ENCODE measurements around the gene TRAPPC3.

The TRAPPC3 gene

GRCh38 chr1:36151134-36151844, 2.0 kb upstream of the TRAPPC3 start:
- no peak for DNase-seq (ENCODE audit: low read depth)

- peak; percentile 63 for DNase-seq (ENCODE audit: low read depth)
Observed at GRCh38 chr1:36150296-36151133, 1.2 kb upstream of the TRAPPC3 start.

- no peak for DNase-seq (ENCODE audit: low read depth)
Observed at GRCh38 chr1:36149973-36150295, 648 bp upstream of the TRAPPC3 start.

- DNase-seq (ENCODE audit: low read depth), result no peak
Observed at GRCh38 chr1:36148821-36149236, 457 bp downstream of the TRAPPC3 start.

- DNase-seq (ENCODE audit: low read depth), result no peak
Observed at GRCh38 chr1:36144413-36144812, 4.9 kb downstream of the TRAPPC3 start.

- no peak for DNase-seq (ENCODE audit: low read depth)
Observed at GRCh38 chr1:36143424-36143823, 5.9 kb downstream of the TRAPPC3 start.

- no peak for DNase-seq (ENCODE audit: low read depth)
Observed at GRCh38 chr1:36142121-36142520, 7.2 kb downstream of the TRAPPC3 start.

GRCh38 chr1:36139521-36139920, 9.8 kb downstream of the TRAPPC3 start:
- no peak for DNase-seq (ENCODE audit: low read depth)

GRCh38 chr1:36137776-36138175, 11.5 kb downstream of the TRAPPC3 start:
- DNase-seq (ENCODE audit: low read depth), result no peak

- DNase-seq (ENCODE audit: low read depth), result no peak
Observed at GRCh38 chr1:36137226-36137625, 12.1 kb downstream of the TRAPPC3 start.

- no peak for DNase-seq (ENCODE audit: low read depth)
Observed at GRCh38 chr1:36136535-36136934, 12.8 kb downstream of the TRAPPC3 start.

GRCh38 chr1:36135796-36136195, 13.5 kb downstream of the TRAPPC3 start:
- no peak for DNase-seq (ENCODE audit: low read depth)

- DNase-seq (ENCODE audit: low read depth), result no peak
Observed at GRCh38 chr1:36135330-36135667, 14.0 kb downstream of the TRAPPC3 start.

GRCh38 chr1:36134505-36135329, 14.6 kb downstream of the TRAPPC3 start:
- no peak for DNase-seq (ENCODE audit: low read depth)

GRCh38 chr1:36134031-36134430, 15.3 kb downstream of the TRAPPC3 start:
- no peak for DNase-seq (ENCODE audit: low read depth)

- no peak for DNase-seq (ENCODE audit: low read depth)
Observed at GRCh38 chr1:36133484-36133883, 15.8 kb downstream of the TRAPPC3 start.

- DNase-seq (ENCODE audit: low read depth), result no peak
Observed at GRCh38 chr1:36132029-36132428, 17.3 kb downstream of the TRAPPC3 start.

GRCh38 chr1:36128905-36129206, 20.4 kb downstream of the TRAPPC3 start:
- DNase-seq (ENCODE audit: low read depth), result no peak

GRCh38 chr1:36128126-36128904, 21.0 kb downstream of the TRAPPC3 start:
- DNase-seq (ENCODE audit: low read depth), result no peak

- no peak for DNase-seq (ENCODE audit: low read depth)
Observed at GRCh38 chr1:36126797-36127500, 22.3 kb downstream of the TRAPPC3 start.

GRCh38 chr1:36126005-36126716, 23.1 kb downstream of the TRAPPC3 start:
- no peak for DNase-seq (ENCODE audit: low read depth)

Data from activated T-helper 1 cell treated with Interleukin-2 at 50 U/mL for 16 hours (primary cell).